Non-pigmented ciliary epithelial cell (primary cell): Measurements from ENCODE around the gene CCNJL.

Source experiments
- DNase-seq: peaks from one replicate; pipeline ENCODE4 v3.0.0-alpha.2; 2010; ENCODE audit warnings: low read depth

CCNJL gene

DNA sequence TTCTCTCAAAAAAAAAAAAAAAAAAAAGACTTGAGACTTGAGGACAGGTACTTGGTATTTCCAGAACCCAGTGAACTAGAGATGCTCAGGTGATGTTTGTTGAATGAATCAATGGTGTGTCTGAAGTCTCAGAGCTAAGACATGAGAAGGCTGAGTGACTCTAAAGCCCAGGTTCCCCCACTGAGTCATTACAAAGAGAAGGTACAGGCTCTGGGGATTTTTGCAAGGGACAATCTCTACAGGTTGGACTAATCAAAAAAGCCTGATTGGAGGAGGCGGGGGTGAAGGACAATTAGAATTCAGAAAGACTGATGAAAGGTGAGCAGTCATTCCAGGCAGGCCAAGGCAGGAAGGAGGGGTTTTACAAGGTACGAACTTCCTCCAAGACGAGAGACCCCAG, 91.3 kb downstream of the CCNJL start:
- DNase-seq = no peak

DNA sequence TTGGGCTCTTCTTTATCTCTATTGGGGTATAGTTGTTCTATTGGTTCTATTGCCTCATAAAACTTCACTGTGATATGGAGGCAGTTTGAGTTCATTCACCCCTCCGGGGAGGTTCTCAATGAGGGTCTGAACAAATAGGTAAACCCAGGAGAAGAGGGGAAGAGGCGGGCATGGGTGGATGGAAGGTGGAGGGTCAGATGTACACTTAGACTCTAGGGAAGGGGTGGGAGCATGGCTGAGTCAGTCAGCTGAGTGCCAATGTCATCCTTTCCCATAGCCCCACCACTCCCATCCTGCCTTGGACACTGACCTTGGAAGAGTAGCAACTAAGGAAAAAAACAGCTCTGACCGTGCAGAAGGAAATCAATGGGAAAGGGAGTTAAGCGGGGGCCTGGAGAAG, 93.0 kb downstream of the CCNJL start:
- DNase-seq = no peak

DNA sequence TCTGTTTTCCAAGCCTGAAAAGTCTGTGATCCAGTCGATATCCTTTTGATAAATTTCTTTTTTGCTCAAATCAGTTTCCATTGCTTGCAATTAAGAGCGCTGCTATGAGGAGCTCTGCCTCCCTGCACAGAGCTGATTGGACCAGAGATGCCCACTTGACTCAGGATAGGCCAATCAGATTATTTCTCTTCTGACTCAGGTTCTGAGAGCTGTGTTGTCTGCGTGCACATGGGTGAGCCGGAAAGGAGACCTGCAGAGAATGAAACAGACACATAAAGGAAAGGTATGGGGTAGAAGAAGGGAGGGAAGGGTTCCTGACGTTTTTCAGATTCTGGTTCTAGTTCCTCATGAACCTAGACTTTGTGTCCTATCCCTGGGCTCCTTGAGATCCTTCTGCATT, 98.8 kb downstream of the CCNJL start:
- DNase-seq = no peak

DNA sequence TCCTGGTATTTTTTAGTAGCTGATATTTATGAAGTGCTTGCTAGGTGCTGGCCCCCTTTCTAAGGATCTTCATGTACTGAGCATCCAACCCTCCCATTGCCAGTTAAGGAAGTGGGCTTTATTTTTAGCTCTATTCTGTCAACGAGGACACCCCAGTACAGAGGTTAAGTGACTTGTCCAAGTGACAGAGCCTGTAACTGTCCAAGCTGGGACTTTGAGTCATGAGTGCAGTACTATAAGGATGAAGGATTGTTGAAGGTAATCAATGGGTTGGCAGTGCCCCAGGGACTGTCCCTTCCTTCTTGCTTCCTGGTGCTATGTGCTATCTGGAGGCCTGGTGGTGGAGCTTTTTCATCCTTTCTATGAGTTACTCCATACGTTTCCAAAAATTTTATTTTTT, 101.0 kb downstream of the CCNJL start:
- no peak for DNase-seq

DNA sequence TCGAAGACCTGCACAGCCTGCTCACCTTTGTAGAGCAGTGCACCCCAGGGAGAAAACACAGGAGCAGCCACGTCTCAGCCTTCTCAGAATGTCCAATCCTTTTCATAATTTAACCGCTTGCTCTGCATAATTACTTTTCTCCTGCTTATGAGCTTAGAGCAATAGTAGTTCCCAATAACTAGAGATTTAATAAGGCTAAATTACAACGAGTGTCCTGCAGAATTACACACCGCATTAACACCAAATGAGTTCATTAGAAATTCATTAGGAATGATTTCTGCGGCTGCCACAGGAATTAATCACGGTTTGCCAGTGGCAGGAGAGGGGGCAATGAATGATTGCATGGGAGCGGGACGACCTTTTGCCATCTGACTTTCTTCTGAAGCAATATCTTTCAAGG, 101.8 kb downstream of the CCNJL start:
- no peak for DNase-seq

DNA sequence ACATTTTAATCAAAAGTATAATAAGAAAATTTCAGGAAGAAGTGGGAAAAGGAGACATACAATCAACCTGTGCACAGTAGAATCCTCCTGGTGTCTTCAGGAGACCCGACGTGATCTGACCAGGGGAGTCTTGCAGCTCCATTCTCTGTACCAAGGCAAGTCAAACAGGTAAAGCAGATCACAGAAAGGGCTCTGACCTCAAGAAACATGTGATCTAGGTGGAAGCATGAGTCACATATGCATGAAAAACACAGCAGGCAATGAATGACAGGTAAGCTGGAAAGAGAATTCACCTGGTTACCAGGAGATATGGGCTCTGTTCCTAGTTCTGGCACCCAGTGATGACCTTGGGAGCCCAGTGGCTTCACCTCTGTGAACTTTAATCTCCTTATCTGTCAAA, 102.4 kb downstream of the CCNJL start:
- DNase-seq = no peak

DNA sequence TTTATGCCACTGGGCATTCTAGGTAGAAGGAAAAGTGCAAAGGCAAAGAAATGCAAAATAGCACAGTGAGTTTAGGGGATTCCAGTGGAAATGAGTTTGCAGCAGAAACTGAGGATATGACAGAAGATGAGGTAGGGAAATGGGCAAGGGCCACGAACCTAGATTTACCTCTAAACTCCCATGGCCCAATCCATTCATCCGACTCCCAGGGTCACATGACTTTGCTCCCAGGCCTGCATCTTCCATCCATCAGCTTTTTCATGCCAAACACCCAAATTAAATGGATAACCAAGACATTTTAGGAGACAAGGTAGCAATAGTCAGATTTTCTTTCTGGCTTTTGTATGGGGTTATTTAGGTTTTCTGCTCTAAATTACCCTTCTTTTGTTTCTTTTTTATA, 105.3 kb downstream of the CCNJL start:
- DNase-seq = no peak
